Suprapubic skin (tissue), 4 donors: ENCODE measurements around the gene FASTK. TPM values are rescaled to one million over a fixed set of nuclear protein-coding genes. Genes with fewer than 3 reads are reported as not detected.

Source experiments
- DNase-seq, 2 donors: peaks; one replicate each; pipeline ENCODE4 v3.0.0-alpha.2; 2019; ENCODE audit warnings: low spot score in 2 of 2
- H3K27ac ChIP-seq: fragments of 200-600 bp; sonication (generic); one replicate; pipeline ENCODE4 v1.5.1; 2019
- H3K27me3 ChIP-seq: fragments of 200-600 bp; sonication (generic); one replicate; pipeline ENCODE4 v1.5.1; 2019
- H3K36me3 ChIP-seq: fragments of 200-600 bp; sonication (generic); one replicate; pipeline ENCODE4 v1.5.1; 2019
- H3K4me1 ChIP-seq: fragments of 200-600 bp; sonication (generic); one replicate; pipeline ENCODE4 v1.5.1; 2019
- H3K4me3 ChIP-seq: fragments of 200-600 bp; sonication (generic); one replicate; pipeline ENCODE4 v1.5.1; 2019; ENCODE audit warnings: mild to moderate bottlenecking
- H3K9me3 ChIP-seq: fragments of 200-600 bp; sonication (generic); one replicate; pipeline ENCODE4 v1.5.1; 2019
- EP300 ChIP-seq: sonication (generic); formaldehyde crosslinking; IDR thresholded peaks from one replicate; pipeline ENCODE4 v1.6.1; 2017; ENCODE audit warnings: antibody characterized with exemption
- POLR2A ChIP-seq, 2 donors: fragments of 450-650 bp; IDR thresholded peaks; one replicate each; pipeline ENCODE4 v1.6.1; 2017; ENCODE audit warnings: antibody characterized with exemption in 2 of 2, mild to moderate bottlenecking in 2 of 2, moderate library complexity in 2 of 2
- POLR2AphosphoS5 ChIP-seq, 3 donors: sonication (generic); formaldehyde crosslinking; IDR thresholded peaks; one replicate each; pipeline ENCODE4 v1.6.1; 2017; ENCODE audit warnings: antibody characterized with exemption in 3 of 3
- WGBS: methylation state at CpG from one replicate; pipeline ENCODE4 v1.1.5; 2018; 5-methylcytosine and 5-hydroxymethylcytosine counted together
- total RNA-seq, 4 donors: library from RNA; depleted of rRNA; stranded (reverse); fragments of >200 nt; gene quantifications; one replicate each; pipeline ENCODE4 v1.1.0, GENCODE V29; 2016
- TF ChIP-seq, protein P1 (sequence below), 2 donors: fragments of 200-600 bp in 1 of 2; fragments of 450-650 bp in 1 of 2; sonication (generic) in 1 of 2; IDR thresholded peaks; one replicate each; pipeline ENCODE4 v1.5.1; 2016 to 2019; ENCODE audit warnings: antibody characterized with exemption in 2 of 2, mild to moderate bottlenecking in 1 of 2, moderate library complexity in 1 of 2

Gene FASTK
- total RNA-seq, 4 donors from 2014 or later, result 76.8 to 102 (median 90.9) TPM

GRCh38 chr7:151104411-151105235 is 24.0 kb upstream of the FASTK start:
- TF ChIP-seq, protein P1, sequence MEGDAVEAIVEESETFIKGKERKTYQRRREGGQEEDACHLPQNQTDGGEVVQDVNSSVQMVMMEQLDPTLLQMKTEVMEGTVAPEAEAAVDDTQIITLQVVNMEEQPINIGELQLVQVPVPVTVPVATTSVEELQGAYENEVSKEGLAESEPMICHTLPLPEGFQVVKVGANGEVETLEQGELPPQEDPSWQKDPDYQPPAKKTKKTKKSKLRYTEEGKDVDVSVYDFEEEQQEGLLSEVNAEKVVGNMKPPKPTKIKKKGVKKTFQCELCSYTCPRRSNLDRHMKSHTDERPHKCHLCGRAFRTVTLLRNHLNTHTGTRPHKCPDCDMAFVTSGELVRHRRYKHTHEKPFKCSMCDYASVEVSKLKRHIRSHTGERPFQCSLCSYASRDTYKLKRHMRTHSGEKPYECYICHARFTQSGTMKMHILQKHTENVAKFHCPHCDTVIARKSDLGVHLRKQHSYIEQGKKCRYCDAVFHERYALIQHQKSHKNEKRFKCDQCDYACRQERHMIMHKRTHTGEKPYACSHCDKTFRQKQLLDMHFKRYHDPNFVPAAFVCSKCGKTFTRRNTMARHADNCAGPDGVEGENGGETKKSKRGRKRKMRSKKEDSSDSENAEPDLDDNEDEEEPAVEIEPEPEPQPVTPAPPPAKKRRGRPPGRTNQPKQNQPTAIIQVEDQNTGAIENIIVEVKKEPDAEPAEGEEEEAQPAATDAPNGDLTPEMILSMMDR (IDR thresholded peaks at IDR 0.05), result no peak
- TF ChIP-seq POLR2AphosphoS5 (IDR thresholded peaks at IDR 0.05) (no peak), POLR2A (IDR thresholded peaks at IDR 0.05) (no peak), EP300 (no peak)
- H3K36me3 ChIP-seq, result no peaks in the 10 kb centered on the region
- H3K27me3 ChIP-seq, result no peaks in the 10 kb centered on the region
- peaks cover 33% of the 10 kb centered on the region for H3K4me1 ChIP-seq
- DNase-seq, result peak in 1 of 2 donors; percentile 37
- no peak overlapping the region for H3K4me3 ChIP-seq
- H3K27ac ChIP-seq, result no peak overlapping the region
- no peaks in the 10 kb centered on the region for H3K9me3 ChIP-seq
- WGBS, result 68% methylated on average over 23 of the region's 23 CpGs

DNA sequence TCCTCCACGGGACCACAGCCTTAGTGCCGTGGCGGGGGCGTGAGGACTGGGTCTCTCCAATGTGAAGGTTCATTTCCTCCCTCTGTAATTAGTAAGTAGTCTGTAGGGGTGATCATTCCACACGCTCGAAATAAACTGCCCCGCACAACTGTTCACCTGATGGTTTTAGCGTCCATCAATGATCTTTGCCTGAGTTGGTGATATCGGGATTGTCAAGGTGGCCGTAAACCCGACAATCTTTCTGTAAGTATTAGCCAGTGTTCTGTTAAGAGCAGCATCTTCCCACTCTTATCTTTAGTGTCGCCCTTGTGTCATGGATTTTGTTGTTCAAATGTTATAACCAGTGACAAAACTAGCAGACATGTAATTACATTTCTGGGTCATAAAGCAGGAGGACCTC is 23.4 kb upstream of the FASTK start:
- Histone ChIP-seq H3K27me3 (no peaks in the 10 kb centered on the region), H3K9me3 (no peaks in the 10 kb centered on the region), H3K4me1 (peaks cover 29% of the 10 kb centered on the region), H3K27ac (no peak overlapping the region), H3K36me3 (no peaks in the 10 kb centered on the region), H3K4me3 (no peak overlapping the region)
- WGBS, result 86% methylated on average over 12 of the region's 12 CpGs
- TF ChIP-seq, protein P1 (IDR thresholded peaks at IDR 0.05), result no peak
- TF ChIP-seq EP300 (no peak), POLR2A (IDR thresholded peaks at IDR 0.05) (no peak), POLR2AphosphoS5 (IDR thresholded peaks at IDR 0.05) (no peak)
- no peak for DNase-seq

DNA sequence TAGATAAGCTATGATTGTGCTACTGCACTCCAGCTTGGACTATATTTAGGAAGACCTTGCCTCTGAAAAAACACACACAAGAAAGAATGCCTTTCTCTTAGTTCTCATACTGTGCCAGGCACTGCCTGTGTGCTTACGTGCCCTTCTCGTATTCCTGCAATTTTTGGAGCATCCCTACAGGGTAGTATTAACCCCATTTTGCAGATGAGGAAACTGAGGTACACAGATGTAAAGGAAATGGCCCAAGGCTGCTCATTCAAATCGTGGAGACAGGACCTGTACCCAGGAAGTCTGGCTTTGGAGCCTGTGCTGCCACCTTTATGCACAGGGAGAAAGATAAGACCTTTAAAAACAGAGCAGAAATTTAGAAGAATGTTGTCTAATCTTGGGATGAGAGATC is 22.4 kb upstream of the FASTK start:
- no peaks in the 10 kb centered on the region for H3K27me3 ChIP-seq
- 78% methylated on average over 3 of the region's 3 CpGs for WGBS
- no peaks in the 10 kb centered on the region for H3K36me3 ChIP-seq
- peaks cover 29% of the 10 kb centered on the region for H3K4me1 ChIP-seq
- no peak for DNase-seq
- no peak overlapping the region for H3K4me3 ChIP-seq
- TF ChIP-seq EP300 (no peak), POLR2AphosphoS5 (IDR thresholded peaks at IDR 0.05) (no peak), POLR2A (IDR thresholded peaks at IDR 0.05) (no peak)
- TF ChIP-seq, protein P1 (IDR thresholded peaks at IDR 0.05), result no peak
- no peaks in the 10 kb centered on the region for H3K9me3 ChIP-seq
- no peak overlapping the region for H3K27ac ChIP-seq

DNA sequence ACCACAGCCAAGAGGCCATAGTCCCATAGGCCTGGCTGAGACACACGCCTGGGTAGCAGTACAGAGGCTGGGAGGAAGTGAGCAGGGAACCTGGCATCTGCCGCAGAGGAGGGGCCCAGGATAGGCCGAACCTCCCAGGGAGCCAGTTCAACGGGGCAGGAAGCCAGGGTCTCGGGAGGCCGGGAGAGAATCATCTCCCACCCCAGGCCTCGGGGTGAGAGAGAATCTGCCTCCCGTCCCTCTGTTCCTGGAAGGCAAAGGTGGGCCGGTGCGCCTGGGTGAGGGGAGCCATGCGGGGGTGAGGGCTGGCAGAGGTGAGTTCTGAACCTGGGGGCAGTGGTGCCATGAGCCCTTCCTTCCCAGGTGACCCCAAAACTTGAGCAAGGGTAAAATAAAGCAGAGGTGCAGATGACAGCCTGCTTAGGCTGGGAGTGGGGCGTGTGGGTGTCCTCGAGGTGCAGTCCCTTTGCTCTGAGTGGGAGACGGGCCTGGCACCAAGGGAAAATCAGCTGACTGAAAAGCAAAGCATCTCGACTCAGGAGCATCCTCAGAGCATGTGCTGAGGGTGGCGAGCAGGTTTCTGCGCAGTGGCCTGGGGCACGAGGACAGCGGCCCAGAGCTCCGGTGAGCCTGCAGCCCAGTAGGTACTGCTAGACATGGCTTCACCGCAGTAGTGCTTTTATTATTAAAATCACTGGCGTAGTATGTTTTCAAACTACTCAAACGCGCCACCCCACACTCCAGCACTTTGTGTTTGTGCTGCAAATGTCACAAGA is 21.2 kb upstream of the FASTK start:
- TF ChIP-seq POLR2AphosphoS5 (IDR thresholded peaks at IDR 0.05) (no peak), POLR2A (IDR thresholded peaks at IDR 0.05) (no peak), EP300 (no peak)
- TF ChIP-seq, protein P1 (IDR thresholded peaks at IDR 0.05), result no peak

GRCh38 chr7:151100921-151101320 is 20.3 kb upstream of the FASTK start:
- Histone ChIP-seq H3K4me1 (peaks cover 29% of the 10 kb centered on the region), H3K27ac (no peak overlapping the region)
- 98% methylated on average over 7 of the region's 10 CpGs for WGBS

More for the DNA sequence above, 21.2 kb upstream of the FASTK start:
- H3K27me3 ChIP-seq, result no peaks in the 10 kb centered on the region
- no peak for DNase-seq
- no peak overlapping the region for H3K27ac ChIP-seq
- H3K4me1 ChIP-seq, result peaks cover 29% of the 10 kb centered on the region
- H3K9me3 ChIP-seq, result no peaks in the 10 kb centered on the region
- no peak overlapping the region for H3K4me3 ChIP-seq
- no peaks in the 10 kb centered on the region for H3K36me3 ChIP-seq
- WGBS, result 80% methylated on average over 13 of the region's 24 CpGs

More at GRCh38 chr7:151100921-151101320, 20.3 kb upstream of the FASTK start:
- Histone ChIP-seq H3K27me3 (no peaks in the 10 kb centered on the region), H3K36me3 (no peaks in the 10 kb centered on the region), H3K9me3 (no peaks in the 10 kb centered on the region), H3K4me3 (no peak overlapping the region)
- no peak for TF ChIP-seq EP300
- TF ChIP-seq, protein P1 (IDR thresholded peaks at IDR 0.05), result no peak
- TF ChIP-seq POLR2AphosphoS5 (IDR thresholded peaks at IDR 0.05), result no peak
- TF ChIP-seq POLR2A (IDR thresholded peaks at IDR 0.05), result no peak
- DNase-seq, result peak in 1 of 2 donors; percentile 59
